Embryonic facial prominence (tissue), 1 donor: ENCODE data around the gene FAM227A.
"Not testable (repeated sequence)": the region's sequence is repeated elsewhere in the genome, so short reads cannot be mapped to it uniquely, and the experiment has no call there.

Experiments used
- DNase-seq: peaks from one replicate; pipeline ENCODE4 v3.0.0-alpha.2; 2016; ENCODE audit errors: extremely low spot score

The FAM227A gene

GRCh38 chr22:38657045-38657909, 1.1 kb upstream of the FAM227A start:
- no peak for DNase-seq

DNA sequence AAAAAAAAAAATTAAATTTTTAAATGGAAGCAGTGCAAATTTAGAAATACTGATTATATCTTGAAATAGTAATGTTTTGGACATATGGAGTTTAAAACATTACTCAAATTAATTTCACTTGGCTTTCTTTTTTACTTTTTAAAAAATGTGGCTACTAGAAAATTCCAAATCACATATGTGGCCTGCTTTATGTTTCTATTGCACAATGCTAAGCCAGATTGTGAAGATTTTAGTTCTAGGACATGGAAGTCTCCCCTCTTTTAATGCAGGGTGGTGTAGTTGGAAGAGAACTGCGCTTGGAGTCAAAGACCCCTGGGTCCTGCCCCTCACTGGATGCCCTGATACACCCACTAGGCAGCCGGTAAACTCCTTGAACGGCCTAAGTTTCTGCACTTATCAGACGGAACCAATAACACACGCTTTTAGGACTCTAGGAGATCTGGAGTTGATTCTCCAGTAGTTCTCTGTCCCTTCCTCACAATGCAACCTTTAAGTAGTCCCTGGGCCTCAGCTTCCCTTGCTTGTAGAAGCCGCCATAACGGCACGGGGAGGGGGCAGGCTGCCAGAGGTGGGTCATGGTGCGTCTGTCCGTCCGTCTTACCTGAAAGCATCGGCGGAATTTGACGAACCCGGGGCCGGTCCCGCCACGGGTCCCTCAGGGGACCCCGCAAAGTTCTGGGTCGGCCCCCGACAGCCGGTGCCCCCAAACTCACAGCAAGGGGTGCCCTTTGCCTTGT, 505 bp downstream of the FAM227A start:
- DNase-seq: peak; percentile 11

- DNase-seq: no peak
Observed at GRCh38 chr22:38653741-38654140, 2.5 kb downstream of the FAM227A start.

DNA sequence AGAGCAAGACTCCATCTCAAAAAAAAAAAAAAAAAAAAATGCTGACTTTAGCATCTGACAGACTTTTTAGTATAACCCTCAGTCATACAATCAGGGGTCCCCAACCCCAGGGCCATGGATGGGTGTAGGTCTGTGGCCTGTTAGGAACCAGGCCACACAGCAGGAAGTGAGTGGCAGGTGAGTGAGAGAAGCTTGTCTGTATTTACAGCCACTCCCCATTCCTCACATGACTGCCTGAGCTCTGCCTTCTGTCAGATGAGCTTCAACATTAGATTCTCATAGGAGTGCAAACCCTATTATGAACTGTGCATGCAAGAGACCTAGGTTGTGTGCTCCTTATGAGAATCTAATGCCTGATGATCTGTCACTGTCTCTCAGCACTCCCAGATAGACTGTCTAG, 3.3 kb downstream of the FAM227A start:
- DNase-seq: no peak

DNA sequence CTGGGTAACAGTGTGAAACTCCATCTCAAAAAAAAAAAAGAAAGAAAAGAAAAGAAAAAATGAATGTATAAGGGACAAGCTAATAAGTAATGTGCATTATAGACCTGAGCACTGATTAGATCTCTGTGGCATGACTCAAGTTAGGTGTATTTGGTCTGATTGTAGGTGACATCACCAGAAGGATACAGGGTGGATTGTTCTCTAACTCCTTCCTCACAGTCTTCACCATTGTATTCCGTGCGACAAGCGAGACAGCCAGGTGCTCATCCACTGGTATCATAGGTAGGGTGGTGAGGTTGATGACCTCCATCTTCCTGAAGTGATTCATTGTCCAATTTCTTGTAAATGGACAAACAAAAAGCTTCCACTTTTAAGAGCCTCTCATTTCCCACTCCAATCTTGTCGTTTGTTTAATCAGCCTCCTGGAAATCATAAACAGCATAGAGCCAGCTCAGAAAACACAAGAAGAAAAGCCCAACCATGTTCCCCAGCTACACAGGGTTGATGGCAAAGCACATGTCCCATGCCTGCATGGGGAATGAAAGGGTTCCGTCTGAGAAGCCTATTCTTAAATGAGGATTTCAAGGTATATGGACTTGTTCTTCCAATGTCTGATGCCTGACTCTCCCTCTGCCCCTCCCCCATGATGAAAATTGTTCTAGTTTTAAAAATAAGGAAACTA, 6.2 kb downstream of the FAM227A start:
- no peak for DNase-seq

DNA sequence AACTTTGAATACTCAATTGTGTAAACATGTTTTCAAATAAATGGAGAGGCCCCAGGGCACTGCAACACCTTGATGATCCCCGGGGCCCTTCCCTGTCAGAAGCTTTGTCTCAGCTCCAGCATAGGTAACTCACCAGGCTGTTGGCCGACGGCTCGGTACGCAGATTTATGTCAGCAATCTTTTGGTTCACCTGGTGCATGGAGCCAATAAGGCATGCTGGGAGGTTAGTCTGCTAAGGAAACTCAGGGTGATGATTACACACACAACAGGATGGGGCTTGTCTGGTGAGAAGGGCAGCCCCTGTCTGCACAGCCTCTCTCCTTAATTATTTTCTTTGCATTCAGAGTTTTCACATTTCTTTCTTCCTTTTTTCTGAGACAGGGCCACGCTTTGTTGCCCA, 10.8 kb downstream of the FAM227A start:
- no peak for DNase-seq

GRCh38 chr22:38644245-38644644, 11.9 kb downstream of the FAM227A start:
- not testable (repeated sequence) for DNase-seq

- no peak for DNase-seq
Observed at GRCh38 chr22:38641476-38642040, 14.6 kb downstream of the FAM227A start.

DNA sequence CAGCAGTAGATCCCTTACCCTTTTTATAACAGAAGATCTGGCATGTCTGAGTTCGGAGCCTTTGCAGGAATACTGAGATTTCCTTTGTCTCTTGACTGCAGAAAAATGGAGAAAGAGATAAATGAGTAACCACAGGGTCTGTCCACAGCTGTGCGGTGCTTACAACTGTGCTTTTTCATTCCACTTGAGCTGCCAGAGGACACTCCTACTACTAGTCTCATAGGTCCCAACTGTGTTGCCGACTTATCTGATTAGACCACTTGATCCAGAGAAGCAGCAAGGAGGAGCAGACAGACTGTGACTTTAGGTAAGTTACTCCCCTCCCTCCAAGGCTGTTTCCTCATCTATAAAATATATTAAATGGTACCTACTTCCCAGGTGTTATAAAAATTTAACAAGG, 17.5 kb downstream of the FAM227A start:
- DNase-seq: no peak

DNA sequence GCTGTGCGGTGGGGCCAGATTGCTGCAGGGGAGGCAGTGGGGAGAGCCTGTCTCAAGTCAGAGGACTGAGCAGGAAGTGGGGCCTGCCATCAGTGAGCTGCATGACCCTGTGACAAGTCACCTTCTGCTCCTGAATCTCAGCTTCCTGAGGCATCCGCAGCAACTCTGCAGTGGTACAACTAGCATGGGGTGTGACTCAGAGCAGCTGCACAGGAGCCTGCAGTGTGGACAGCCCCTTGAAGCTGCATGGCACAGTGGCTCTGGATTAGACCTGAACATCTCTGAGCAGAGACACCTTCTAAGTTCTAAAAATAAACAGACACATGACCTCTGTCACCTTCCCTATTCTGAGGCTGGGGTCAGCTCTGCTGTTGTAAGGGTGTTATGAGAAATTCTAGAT, 18.0 kb downstream of the FAM227A start:
- no peak for DNase-seq

GRCh38 chr22:38632528-38632927, 23.7 kb downstream of the FAM227A start:
- no peak for DNase-seq

DNA sequence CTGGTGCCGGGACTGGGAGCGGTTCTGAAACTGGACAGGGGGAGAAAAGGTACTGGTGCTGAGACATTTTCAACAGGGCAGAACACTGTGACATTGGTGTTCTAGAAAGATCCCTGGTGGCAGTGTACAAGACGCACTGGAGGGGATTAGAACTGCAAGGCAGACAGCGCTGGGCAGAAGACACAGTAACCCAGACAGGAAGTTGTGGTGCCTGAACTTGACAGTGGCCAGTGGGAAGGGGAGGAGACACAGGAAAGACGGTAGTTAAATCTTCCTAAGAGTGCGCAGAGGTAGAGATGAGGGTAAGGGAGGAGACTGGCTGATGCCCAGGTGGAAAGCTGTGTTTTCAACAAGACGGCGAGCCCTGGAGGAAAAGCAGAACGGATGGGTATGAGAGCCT, 24.5 kb downstream of the FAM227A start:
- no peak for DNase-seq

- no peak for DNase-seq
Observed at GRCh38 chr22:38629108-38629507, 27.1 kb downstream of the FAM227A start.

GRCh38 chr22:38628444-38628843, 27.7 kb downstream of the FAM227A start:
- no peak for DNase-seq

GRCh38 chr22:38623351-38623750, 32.8 kb downstream of the FAM227A start:
- DNase-seq: no peak

DNA sequence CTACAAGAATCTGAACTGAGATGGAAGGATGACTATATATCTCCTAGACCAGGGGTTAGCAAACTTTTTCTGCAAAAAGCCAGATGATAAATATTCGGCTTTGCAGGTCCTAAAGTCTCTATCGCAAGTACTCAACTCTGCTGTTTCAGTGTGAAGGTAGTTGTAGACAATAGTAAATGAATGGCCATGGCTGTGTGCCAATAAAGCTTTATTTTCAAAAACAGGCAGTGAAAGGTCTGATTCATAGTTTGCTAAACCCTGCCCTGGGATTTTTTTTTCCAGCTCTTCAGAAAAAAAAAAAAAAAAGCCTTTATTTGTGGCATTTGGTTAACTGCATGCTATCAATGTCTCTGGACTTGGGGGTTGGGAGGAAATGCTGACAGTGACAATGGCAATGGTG, 37.5 kb downstream of the FAM227A start:
- no peak for DNase-seq

DNA sequence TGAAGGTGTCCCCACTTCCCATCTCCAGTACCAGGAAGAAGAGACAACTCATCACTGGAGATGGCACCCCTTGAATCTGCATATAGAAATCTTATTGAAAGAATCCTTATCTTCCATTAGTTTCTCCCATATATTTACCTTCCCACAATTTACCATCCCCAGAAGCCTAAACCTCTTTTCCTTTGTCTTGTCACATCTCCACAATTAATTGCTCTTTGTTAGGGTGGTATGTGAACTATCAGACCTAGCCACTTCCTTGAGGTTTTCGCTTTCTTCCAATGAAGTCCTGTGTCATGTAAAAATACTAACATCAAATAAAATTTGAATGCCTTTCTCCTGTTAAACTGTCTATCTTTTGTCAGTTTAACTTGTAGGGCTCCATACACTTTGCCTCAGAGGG, 37.9 kb downstream of the FAM227A start:
- DNase-seq: no peak

DNA sequence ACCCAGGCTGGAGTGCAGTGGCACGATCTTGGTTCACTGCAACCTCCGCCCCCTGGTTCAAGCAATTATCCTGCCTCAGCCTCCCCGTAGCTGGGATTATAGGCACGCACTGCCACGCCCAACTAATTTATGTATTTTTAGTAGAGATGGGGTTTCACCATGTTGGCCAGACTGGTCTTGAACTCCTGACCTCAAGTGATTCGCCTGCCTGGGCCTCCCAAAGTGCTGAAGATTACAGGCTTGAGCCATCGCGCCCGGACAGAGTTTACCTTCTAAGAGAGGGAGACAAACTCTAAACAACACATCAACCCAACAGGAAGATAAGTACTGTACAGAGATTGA, 41.2 kb downstream of the FAM227A start:
- DNase-seq: not testable (repeated sequence)

DNA sequence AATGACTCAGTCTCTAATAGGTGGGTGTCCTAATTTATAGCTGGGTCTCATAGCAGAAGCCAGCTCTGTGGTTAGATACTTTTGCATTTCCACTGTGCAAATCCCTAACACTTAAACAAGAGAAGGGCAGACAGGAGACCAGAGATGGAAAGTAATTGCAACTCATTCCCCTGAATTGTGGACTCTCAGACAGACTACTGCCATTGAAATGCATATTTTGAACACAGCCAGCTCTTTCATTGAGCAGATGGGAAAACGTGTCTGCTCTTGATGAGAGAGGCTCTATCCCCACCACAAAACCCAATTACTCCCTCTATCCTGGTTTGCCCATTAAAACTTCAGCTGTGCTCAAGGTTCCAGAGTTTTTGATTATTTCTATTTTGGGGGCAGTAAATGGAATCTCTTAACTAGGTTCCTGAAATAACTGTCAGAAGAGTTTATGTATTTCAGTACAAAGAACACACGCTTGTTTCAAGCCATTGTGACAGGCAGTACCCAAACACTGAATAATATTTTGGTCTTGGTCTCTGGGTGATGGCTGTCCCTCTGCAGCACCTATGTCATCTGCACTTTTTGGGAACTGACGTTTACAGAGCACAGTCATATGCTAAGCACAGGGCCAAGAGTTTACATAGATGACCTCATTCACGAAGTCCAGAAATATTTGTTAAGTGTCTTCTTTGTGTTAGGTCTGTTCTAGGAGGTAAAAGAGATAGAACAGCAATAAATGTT, 41.7 kb downstream of the FAM227A start:
- no peak for DNase-seq

GRCh38 chr22:38613588-38613987, 42.6 kb downstream of the FAM227A start:
- DNase-seq: no peak

GRCh38 chr22:38612217-38613006, 43.8 kb downstream of the FAM227A start:
- no peak for DNase-seq
